Cerebellar cortex (tissue), 1 donor: ENCODE data around the gene PRLHR.
A peak's percentile ranks its signal among the peaks of the same experiment; 100 is the strongest.

ENCODE experiments used
- DNase-seq: peaks from one replicate; pipeline ENCODE4 v3.0.0-alpha.2; 2015; ENCODE audit warnings: low spot score

The PRLHR gene

DNA sequence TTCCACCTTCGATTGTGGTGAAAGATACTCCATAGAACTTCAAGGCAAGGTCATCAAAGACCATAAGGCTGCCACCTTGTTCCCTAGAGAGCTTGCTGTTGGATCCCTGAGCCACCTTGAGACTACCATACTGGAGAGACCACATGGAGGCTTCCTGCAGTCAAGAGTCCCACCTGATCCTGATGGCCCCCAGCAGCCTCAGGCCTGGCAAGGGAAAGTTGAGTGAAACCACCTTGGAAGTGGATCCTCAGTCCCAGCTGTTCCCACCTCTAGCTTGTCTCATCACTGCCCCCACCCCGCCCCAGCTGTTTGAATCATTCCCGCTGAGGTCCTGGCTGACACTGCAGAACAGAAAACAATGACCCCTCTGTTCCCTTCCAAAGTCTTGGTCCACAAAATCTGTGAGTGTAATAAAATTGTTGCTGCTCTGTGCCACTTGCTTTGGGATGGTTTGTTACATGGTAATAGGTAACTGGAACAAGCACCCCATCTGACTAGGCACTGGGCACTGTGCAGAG is 32.0 kb downstream of the PRLHR start:
- DNase-seq: no peak

DNA sequence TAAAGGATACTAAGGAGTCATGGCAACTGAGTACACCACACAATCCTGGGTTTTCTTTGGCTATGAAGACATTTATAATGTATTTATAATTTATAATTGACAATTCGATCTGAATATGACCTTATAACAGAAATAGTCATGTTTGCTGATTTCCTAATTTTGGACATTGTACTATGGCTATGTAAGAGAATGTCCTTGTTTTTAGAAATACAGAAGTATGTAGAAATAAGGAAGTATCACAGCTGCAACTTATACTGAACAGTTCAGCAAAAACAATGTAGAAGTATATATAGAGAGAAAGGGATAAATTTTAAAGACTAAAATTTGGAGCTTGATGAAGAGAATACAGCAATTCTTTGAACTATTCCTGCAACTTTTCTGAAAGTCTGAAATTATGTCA is 32.6 kb downstream of the PRLHR start:
- DNase-seq: no peak

DNA sequence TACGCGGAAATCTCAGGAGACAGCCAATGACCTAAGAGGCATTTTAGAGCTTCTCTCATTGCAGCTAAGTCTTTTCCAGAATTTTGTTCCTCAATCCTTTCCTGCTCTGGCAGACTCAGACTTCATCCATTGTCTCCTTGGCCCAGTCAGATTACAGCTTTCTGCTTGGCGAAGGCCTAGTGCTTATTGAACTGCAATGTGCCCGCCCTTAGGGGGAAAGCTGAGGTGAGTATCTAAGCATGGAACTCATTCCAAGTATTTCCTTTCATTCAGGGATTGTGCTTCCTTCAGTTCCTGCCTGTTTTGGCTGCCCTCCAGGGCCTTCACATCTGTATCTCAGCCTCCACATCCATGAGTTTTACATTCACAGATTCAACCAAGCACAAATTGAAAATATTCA is 37.5 kb downstream of the PRLHR start:
- DNase-seq: no peak

- no peak for DNase-seq
These were observed 43.8 kb downstream of the PRLHR start for GRCh38 chr10:118551535-118552100.

DNA sequence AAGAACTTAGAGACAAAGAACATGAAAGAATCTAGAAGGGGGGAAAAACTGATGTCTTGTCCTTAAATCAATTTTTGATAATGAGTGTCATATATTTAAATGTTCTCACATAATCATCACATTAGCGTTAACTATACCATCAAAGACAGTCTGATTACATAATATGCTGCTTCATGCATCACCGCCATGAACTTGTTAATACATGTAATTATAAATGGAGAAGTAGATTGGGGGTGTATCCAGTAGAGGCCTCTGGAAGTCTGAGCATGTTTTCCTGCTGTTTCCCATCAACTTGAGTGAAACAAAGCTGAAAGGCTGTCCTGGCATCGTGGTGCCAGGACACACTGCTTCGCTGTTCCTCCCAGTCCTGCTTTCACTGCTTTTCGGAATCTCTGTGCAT is 48.2 kb downstream of the PRLHR start:
- no peak for DNase-seq

DNA sequence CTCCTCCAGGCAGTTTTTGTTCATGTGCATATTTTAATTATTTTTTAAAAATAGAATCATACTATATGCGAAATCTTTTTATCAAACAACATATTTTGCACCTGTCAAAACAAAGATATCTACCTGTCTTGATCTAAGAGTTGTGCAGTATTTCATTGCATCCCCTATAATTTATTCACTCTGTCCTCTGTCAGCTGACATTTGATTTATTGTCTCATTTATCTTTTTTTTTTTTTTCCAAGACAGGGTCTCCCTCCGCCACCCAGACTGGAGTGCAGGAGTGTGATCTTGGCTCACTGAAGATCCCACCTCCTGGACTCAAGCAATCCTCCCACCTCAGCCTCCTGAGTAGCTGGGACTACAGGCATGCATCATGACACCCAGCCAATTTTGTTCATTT is 49.0 kb downstream of the PRLHR start:
- no peak for DNase-seq

DNA sequence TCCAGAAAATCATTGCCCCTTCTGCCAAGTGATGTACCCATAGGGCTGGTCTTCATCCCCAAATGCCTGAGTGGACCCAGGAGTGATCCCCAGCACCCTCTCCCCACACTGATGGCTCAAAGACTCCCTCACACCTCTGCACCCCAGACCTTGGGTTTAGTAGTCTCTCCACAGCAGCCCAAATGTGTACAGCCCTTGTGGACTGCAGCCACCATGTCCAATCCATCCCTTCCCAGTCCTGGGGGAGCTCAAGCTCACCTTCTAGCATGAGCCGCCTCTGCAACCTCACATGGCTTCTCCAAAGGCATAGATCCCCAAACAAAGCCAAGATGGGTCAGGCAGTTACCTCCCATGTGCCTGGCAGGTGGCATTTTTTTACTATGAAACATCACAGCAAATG is 50.1 kb downstream of the PRLHR start:
- DNase-seq: no peak

DNA sequence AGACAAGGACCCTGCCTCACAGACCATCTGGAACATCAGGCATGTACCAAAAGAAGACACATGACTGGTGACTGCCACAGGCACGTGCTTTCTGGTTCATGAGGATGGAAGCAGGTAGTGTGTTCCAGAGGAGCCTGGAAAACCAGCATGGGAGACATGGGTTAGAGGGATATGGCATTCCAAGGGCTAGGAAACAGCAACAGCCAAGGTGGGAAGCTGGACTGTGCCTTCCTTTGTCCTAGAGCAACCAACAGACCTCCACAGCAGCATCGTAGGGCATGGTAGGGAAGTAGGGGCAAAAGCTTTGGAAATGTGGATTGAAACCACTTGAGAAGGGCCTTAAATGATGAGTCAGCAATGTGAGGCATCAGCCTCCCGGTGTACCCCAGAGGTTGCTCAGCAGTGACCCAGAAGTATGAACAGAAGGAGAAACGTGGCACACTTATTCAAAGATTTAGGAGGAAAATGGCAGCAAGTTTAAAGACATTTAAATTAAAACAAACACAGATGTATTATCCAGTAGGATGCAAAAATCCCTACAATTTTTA is 51.0 kb downstream of the PRLHR start:
- no peak for DNase-seq

DNA sequence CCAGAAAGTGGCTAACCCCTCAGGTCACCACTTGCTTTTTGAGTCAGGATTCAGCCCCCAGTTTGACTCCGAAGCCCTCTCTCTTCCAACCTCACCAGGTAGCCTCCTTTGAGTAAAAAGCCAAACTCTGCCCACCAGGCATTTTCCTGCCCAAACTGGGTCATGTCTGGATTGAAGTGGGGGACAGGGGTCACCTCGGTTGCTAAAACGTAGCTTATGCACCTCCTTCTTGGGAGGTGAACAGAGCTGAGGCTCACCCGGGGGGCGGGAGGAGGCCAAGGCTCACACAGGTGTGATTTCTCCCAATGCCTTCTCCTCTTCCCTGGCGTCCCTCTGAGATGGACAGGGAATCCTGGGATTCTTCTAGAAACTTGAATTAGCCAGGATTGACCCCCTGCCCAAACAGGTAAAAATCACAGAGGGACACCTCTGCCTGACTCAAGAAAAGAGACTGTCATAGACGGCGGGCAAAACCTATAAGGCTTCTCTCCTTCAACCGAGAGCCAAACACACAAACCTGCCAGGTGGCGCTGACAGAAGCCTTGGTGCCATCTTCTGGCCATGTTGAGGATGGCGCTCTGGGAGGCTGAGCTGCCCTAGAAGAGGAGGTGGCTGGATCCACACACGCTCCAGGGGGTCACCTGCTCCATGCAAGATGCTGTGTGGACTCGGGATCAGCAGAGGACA is 51.6 kb downstream of the PRLHR start:
- peak; percentile 21 for DNase-seq

DNA sequence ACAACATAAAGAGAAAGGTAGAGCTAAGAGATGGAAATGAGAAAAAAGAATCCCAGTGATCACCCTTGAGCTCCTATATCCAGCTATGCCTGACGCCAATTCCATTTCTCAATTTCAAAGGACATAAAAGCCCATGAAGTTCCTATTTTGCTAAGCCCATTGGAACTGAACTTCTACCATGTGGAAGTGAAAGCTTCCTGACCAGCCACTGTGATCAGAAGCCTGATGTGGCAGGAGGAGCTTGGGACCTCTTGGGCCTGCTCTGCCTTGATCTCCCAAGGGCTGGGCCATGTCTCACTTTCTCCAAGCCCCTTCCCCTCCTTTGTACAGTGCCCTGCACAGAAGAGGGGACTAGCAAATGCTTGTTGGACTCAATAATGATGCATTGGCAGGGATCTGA is 52.7 kb downstream of the PRLHR start:
- DNase-seq: no peak

GRCh38 chr10:118542205-118542604 is 53.2 kb downstream of the PRLHR start:
- no peak for DNase-seq

GRCh38 chr10:118541718-118542117 is 53.7 kb downstream of the PRLHR start:
- no peak for DNase-seq
